Peyer's patch (tissue), 4 donors: ENCODE data around the gene SSR2.

Source experiments
- POLR2A ChIP-seq, 2 donors: fragments of 450-650 bp; IDR thresholded peaks; one replicate each; pipeline ENCODE4 v1.5.1; 2017; ENCODE audit warnings: antibody characterized with exemption in 2 of 2, mild to moderate bottlenecking in 2 of 2, moderate library complexity in 2 of 2
- TF ChIP-seq, protein P1 (sequence below), 6 experiments: fragments of 450-650 bp in 4 of 6; fragments of 200-600 bp in 2 of 6; sonication (generic) in 1 of 6; IDR thresholded peaks; one replicate each; pipeline ENCODE4 v1.5.1; 2017 to 2019; ENCODE audit warnings: antibody characterized with exemption in 6 of 6, mild to moderate bottlenecking in 3 of 6, moderate library complexity in 1 of 6

DNA sequence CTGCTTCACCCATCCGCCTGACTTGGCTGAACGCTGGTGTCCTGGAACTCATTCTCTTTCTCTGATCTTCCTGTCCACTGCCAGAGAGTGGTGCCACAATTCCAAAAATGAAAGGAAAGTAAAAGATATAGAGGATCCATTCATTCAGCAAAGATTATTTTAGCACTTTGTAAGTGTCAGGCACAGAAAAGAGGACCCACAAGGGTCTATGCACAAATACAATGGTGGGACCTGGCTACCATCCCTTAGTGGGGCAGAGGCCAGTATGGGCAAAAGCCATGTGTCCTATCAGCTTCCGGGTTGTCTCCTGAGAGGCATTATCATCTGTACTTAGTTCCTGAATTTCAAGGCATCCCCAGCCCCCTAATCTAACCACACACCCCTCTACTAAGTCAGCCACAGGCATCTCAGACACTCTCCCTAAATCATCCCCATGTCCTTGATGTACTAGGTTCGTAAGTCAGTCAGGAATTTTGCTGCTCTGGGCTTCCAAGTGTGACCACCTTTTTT lies 19.0 kb downstream of the SSR2 start:
- TF ChIP-seq, protein P1, sequence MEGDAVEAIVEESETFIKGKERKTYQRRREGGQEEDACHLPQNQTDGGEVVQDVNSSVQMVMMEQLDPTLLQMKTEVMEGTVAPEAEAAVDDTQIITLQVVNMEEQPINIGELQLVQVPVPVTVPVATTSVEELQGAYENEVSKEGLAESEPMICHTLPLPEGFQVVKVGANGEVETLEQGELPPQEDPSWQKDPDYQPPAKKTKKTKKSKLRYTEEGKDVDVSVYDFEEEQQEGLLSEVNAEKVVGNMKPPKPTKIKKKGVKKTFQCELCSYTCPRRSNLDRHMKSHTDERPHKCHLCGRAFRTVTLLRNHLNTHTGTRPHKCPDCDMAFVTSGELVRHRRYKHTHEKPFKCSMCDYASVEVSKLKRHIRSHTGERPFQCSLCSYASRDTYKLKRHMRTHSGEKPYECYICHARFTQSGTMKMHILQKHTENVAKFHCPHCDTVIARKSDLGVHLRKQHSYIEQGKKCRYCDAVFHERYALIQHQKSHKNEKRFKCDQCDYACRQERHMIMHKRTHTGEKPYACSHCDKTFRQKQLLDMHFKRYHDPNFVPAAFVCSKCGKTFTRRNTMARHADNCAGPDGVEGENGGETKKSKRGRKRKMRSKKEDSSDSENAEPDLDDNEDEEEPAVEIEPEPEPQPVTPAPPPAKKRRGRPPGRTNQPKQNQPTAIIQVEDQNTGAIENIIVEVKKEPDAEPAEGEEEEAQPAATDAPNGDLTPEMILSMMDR (IDR thresholded peaks at IDR 0.05): no peak
- TF ChIP-seq POLR2A (IDR thresholded peaks at IDR 0.05): no peak
